HepG2 (cell line): ENCODE measurements around the gene HOMEZ. TPM values are rescaled to one million over a fixed set of nuclear protein-coding genes. Genes with fewer than 3 reads are reported as not detected.
A peak's percentile ranks its signal among the peaks of the same experiment; 100 is the strongest.

Experiments used
- MAF1 ChIP-seq: sonication (generic); formaldehyde crosslinking; IDR thresholded peaks from 2 replicates; pipeline ENCODE4 v1.5.0; 2020; ENCODE audit warnings: missing genetic modification reagents, borderline replicate concordance
- MTF1 ChIP-seq: sonication (generic); formaldehyde crosslinking; IDR thresholded peaks from 2 replicates; pipeline ENCODE4 v1.5.0; 2020; ENCODE audit warnings: missing genetic modification reagents
- THAP9 ChIP-seq: sonication (generic); formaldehyde crosslinking; IDR thresholded peaks from 2 replicates; pipeline ENCODE4; 2020; ENCODE audit warnings: missing genetic modification reagents, mild to moderate bottlenecking, borderline replicate concordance
- TMF1 ChIP-seq: sonication (generic); formaldehyde crosslinking; IDR thresholded peaks from 2 replicates; pipeline ENCODE4 v1.8.1; 2022; ENCODE audit warnings: low read depth, missing genetic modification reagents
- WIZ ChIP-seq: sonication (generic); formaldehyde crosslinking; IDR thresholded peaks from 2 replicates; pipeline ENCODE4 v1.5.1; 2020; ENCODE audit warnings: mild to moderate bottlenecking, missing genetic modification reagents
- ZNF160 ChIP-seq: sonication (generic); formaldehyde crosslinking; IDR thresholded peaks from 2 replicates; pipeline ENCODE4 v1.8.0; 2022; ENCODE audit warnings: mild to moderate bottlenecking, inconsistent platforms, missing genetic modification reagents
- ZNF280D ChIP-seq: sonication (generic); formaldehyde crosslinking; IDR thresholded peaks from 2 replicates; pipeline ENCODE4 v1.5.1; 2020; ENCODE audit warnings: mild to moderate bottlenecking, missing genetic modification reagents
- ZNF350 ChIP-seq: sonication (generic); formaldehyde crosslinking; IDR thresholded peaks from 2 replicates; pipeline ENCODE4 v1.4.0; 2020; ENCODE audit warnings: mild to moderate bottlenecking, low read depth, missing genetic modification reagents, borderline replicate concordance
- ZNF407 ChIP-seq: sonication (generic); formaldehyde crosslinking; IDR thresholded peaks from one replicate; pipeline ENCODE4 v1.5.1; 2020; ENCODE audit warnings: mild to moderate bottlenecking, missing genetic modification reagents; ENCODE audit errors: not compliant biosample characterization
- ZNF672 ChIP-seq: sonication (generic); formaldehyde crosslinking; IDR thresholded peaks from 2 replicates; pipeline ENCODE4 v1.8.1; 2022; ENCODE audit warnings: missing genetic modification reagents
- ZNF766 ChIP-seq: sonication (generic); formaldehyde crosslinking; IDR thresholded peaks from 2 replicates; pipeline ENCODE4 v1.5.0; 2020; ENCODE audit warnings: missing genetic modification reagents, borderline replicate concordance
- polyA plus RNA-seq, 8 experiments: library from polyadenylated mRNA; depleted of rRNA in 3 of 8; stranded (reverse) in 7 of 8; unstranded in 1 of 8; fragments of >200 nt; fragmentation: Illumina TruSeq in 4 of 8; extraction: Trizol in 4 of 8; gene quantifications; 2 replicates each; pipeline versions ENCODE4 v1.2.1 to v1.2.3, GENCODE V29; 2011 to 2016; ENCODE audit warnings: low read depth in 4 of 8, missing spikeins in 1 of 8, mixed read lengths in 1 of 8; ENCODE audit not compliant: insufficient read depth in 1 of 8
- total RNA-seq, 5 experiments: library from RNA; depleted of rRNA; stranded (reverse); fragments of >200 nt; fragmentation: Illumina TruSeq; extraction: Trizol; gene quantifications; 2 replicates each; pipeline ENCODE4 v1.2.3, GENCODE V29; 2016; ENCODE audit warnings: low read depth in 1 of 5
- TF ChIP-seq, protein P1 (sequence below): sonication (generic); formaldehyde crosslinking; IDR thresholded peaks from 2 replicates; pipeline ENCODE4 v1.4.0; 2020; ENCODE audit warnings: missing genetic modification reagents

HOMEZ gene
- total and polyA plus RNA-seq, 2 of the 13 experiments (the other 11 are each of a cell fraction or from before 2014, with no cell fraction given), result 14.5 to 31.8 TPM

GRCh38 chr14:23286020-23286901 lies at the start of gene HOMEZ (continued):
- TF ChIP-seq ZNF407 (CRISPR knock-in tag) (no peak), TMF1 (peak; percentile 60; the same call in 1 of the 2 replicates), ZNF280D (CRISPR knock-in tag) (peak; percentile 78; the same call in 1 of the 2 replicates), WIZ (CRISPR knock-in tag) (peak; percentile 94; the same call in 1 of the 2 replicates), ZNF766 (CRISPR knock-in tag) (peak; percentile 79), ZNF350 (peak; percentile 85; the same call in 1 of the 2 replicates), ZNF672 (no peak), MAF1 (CRISPR knock-in tag) (peak; percentile 79), MTF1 (CRISPR knock-in tag) (no peak), THAP9 (CRISPR knock-in tag) (peak; percentile 83; the same call in 1 of the 2 replicates), ZNF160 (CRISPR knock-in tag) (peak; percentile 93)
- TF ChIP-seq, protein P1, sequence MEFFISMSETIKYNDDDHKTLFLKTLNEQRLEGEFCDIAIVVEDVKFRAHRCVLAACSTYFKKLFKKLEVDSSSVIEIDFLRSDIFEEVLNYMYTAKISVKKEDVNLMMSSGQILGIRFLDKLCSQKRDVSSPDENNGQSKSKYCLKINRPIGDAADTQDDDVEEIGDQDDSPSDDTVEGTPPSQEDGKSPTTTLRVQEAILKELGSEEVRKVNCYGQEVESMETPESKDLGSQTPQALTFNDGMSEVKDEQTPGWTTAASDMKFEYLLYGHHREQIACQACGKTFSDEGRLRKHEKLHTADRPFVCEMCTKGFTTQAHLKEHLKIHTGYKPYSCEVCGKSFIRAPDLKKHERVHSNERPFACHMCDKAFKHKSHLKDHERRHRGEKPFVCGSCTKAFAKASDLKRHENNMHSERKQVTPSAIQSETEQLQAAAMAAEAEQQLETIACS (CRISPR knock-in tag), result peak; percentile 92
